ENCODE data around the gene APOBEC3G.
A peak's percentile ranks its signal among the peaks of the same experiment; 100 is the strongest.
"Not testable (repeated sequence)": the region's sequence is repeated elsewhere in the genome, so short reads cannot be mapped to it uniquely, and the experiment has no call there.

Gene APOBEC3G

DNA sequence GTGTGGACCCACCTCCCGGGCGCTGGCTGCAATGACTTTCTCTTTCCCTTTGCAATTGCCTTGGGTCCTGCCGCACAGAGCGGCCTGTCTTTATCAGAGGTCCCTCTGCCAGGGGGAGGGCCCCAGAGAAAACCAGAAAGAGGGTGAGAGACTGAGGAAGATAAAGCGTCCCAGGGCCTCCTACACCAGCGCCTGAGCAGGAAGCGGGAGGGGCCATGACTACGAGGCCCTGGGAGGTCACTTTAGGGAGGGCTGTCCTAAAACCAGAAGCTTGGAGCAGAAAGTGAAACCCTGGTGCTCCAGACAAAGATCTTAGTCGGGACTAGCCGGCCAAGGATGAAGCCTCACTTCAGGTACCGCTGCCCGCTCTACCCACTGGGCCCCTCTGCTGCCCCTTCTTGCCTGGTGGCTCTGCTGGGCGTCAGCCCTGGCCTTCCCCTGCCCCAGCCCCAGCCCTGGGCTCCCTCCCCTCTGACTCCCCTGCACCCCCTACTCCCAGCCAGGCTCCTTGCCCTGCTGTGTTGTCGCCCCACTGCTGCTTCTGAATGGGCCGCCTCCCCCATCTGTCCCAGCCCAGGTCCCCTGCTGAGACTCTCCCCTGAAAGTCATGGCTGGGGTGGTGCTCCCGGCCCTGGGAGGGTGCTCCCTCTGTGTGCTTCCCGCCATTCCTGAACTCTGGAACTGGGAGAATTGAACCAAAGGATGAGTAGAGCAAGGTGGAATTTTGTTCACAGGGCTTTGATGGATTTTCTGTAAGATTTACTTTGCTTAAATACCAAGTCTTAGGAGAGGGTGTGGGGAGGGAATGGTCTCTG lies at the start of gene APOBEC3G:
Gene APOBEC3G (plus strand): TSS at position 250 of the 815 bp plus-strand sequence. CDS start 87 bp downstream, at position 337.
- H3K36me3 ChIP-seq (replicated peaks); in situ Hi-C loops (cut with HindIII; ENCODE audit: low pct_ligation_motif_present, low sequenced_read_pairs); H3K27me3 ChIP-seq (replicated peaks); H3K27ac ChIP-seq: not testable (repeated sequence)
- H3K4me3 ChIP-seq (ENCODE audit: low read depth, low read length) = peak within 1 kb of the TSS; percentile 42
- peak; percentile 40 for DNase-seq

DNA sequence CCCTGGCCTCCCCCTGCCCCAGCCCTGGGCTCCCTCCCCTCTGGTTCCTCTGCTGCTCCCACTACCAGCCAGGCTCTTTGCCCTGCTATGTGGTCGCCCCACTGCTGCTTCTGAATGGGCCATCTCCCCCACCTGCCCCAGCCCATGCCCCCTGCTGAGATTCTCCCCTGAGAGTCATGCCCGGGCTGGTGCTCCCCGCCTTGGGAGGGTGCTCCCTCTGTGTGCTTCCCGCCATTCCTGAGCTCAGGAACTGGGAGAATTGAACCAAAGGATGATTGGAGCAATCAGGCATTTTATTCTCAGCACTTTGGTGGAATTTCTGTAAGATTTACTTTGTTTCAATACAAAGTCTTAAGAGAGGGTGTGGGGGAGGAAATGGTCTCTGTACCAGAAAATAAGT lies 49.4 kb upstream of the APOBEC3G start:
- Histone ChIP-seq H3K4me3 (ENCODE audit: low read depth, low read length) (no peak overlapping the region), H3K27ac (no peak overlapping the region), H3K36me3 (replicated peaks) (peaks cover 3% of the 10 kb centered on the region), H3K27me3 (replicated peaks) (no peaks in the 10 kb centered on the region)
- no peak for DNase-seq
- TF ChIP-seq, protein P1, sequence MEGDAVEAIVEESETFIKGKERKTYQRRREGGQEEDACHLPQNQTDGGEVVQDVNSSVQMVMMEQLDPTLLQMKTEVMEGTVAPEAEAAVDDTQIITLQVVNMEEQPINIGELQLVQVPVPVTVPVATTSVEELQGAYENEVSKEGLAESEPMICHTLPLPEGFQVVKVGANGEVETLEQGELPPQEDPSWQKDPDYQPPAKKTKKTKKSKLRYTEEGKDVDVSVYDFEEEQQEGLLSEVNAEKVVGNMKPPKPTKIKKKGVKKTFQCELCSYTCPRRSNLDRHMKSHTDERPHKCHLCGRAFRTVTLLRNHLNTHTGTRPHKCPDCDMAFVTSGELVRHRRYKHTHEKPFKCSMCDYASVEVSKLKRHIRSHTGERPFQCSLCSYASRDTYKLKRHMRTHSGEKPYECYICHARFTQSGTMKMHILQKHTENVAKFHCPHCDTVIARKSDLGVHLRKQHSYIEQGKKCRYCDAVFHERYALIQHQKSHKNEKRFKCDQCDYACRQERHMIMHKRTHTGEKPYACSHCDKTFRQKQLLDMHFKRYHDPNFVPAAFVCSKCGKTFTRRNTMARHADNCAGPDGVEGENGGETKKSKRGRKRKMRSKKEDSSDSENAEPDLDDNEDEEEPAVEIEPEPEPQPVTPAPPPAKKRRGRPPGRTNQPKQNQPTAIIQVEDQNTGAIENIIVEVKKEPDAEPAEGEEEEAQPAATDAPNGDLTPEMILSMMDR (IDR thresholded peaks at IDR 0.05; ENCODE audit: low read depth, low read length, missing control alignments) = no peak
- in situ Hi-C loops (cut with HindIII; ENCODE audit: low pct_ligation_motif_present, low sequenced_read_pairs) = no loop called here

DNA sequence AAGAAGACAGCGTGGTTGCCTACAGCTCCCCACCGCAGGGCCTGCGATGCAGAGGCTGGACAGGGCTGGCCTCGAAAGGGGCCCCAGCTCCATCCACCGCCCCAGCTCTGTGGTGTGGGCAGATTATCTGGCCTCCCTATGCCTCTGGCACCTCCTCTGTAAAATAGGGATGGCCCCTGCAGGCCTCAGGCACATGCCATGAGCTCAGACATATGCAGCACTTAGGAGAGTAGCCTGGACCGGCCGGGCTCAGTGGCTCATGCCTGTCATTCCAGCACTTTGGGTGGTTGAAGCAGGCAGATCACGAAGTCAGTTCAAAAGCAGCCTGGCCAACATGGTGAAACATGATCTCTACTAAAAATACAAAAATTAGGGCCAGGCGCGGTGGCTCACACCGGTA lies 48.8 kb upstream of the APOBEC3G start:
- TF ChIP-seq, protein P1 (IDR thresholded peaks at IDR 0.05; ENCODE audit: low read depth, low read length, missing control alignments) = no peak
- in situ Hi-C loops (cut with HindIII; ENCODE audit: low pct_ligation_motif_present, low sequenced_read_pairs) = no loop called here
- H3K36me3 ChIP-seq (replicated peaks) = peaks cover 3% of the 10 kb centered on the region

DNA sequence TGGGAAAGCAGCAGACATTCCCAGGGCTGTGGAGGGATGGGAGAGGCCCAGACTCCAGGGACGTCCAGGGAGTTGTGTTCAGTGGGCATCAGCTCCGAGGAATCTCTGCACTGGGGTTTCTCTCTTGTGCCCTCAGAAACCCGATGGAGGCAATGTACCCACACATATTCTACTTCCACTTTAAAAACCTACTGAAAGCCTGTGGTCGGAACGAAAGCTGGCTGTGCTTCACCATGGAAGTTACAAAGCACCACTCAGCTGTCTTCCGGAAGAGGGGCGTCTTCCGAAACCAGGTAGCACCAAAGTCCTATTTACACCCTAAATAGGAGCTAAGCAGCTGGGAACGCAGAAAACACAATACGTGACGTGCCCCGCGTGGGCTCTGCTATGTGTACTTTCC lies 47.8 kb upstream of the APOBEC3G start:
- no peak overlapping the region for H3K27ac ChIP-seq
- no peak overlapping the region for H3K4me3 ChIP-seq (ENCODE audit: low read depth, low read length)
- TF ChIP-seq, protein P1 (IDR thresholded peaks at IDR 0.05; ENCODE audit: low read depth, low read length, missing control alignments) = no peak
- DNase-seq = no peak
- in situ Hi-C loops (cut with HindIII; ENCODE audit: low pct_ligation_motif_present, low sequenced_read_pairs) = no loop called here
- no peaks in the 10 kb centered on the region for H3K36me3 ChIP-seq (replicated peaks)
- H3K27me3 ChIP-seq (replicated peaks) = no peaks in the 10 kb centered on the region

More for the DNA sequence above, 48.8 kb upstream of the APOBEC3G start:
- Histone ChIP-seq H3K27ac (no peak overlapping the region), H3K4me3 (ENCODE audit: low read depth, low read length) (no peak overlapping the region), H3K27me3 (replicated peaks) (no peaks in the 10 kb centered on the region)
- DNase-seq = no peak

DNA sequence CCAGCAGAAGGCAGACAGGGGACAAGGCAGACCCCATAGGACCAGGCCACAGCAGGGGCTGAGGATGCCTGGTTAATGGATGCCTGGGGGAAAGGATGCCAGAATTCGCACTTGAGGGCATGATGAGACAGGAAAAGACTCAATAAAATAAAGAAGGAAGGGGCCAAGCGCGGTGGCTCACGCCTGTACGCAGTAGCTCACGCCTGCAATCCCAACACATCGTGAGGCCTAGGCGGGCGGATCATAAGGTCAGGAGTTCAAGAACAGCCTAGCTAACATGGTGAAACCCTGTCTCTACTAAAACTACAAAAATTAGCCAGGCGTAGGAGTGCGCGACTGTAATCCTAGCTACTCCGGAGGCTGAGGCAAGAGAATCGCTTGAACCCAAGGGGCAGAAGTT lies 46.4 kb upstream of the APOBEC3G start:
- DNase-seq = no peak
- TF ChIP-seq, protein P1 (IDR thresholded peaks at IDR 0.05; ENCODE audit: low read depth, low read length, missing control alignments) = no peak
- in situ Hi-C loops (cut with HindIII; ENCODE audit: low pct_ligation_motif_present, low sequenced_read_pairs) = no loop called here
- H3K36me3 ChIP-seq (replicated peaks) = no peaks in the 10 kb centered on the region
- no peak overlapping the region for H3K4me3 ChIP-seq (ENCODE audit: low read depth, low read length)
- H3K27ac ChIP-seq = no peak overlapping the region
- no peaks in the 10 kb centered on the region for H3K27me3 ChIP-seq (replicated peaks)

DNA sequence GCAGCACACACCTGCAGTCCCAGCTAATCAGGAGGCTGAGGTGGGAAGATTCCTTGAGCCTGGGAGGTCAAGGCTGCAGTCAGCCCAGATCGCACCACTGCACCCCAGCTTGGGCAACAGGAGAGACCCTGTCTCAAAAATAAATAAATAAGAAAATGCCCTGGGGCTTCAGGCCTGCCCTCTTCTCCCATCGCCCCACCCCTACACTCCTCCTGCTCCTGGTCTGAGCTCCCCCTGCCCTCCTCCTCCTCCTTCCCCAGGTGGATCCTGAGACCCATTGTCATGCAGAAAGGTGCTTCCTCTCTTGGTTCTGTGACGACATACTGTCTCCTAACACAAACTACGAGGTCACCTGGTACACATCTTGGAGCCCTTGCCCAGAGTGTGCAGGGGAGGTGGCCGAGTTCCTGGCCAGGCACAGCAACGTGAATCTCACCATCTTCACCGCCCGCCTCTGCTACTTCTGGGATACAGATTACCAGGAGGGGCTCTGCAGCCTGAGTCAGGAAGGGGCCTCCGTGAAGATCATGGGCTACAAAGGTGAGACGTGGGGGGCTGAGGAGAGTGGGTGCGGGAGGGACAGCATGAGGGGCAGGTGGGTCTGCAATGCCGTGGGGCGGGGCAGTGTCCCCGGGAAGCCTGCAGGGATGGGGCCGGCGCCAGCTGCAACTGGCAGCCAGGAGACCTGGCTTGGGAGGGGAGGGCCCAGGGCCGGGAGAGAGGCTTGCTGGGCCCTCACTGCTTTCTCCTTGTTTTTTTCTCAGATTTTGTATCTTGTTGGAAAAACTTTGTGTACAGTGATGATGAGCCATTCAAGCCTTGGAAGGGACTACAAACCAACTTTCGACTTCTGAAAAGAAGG lies 45.4 kb upstream of the APOBEC3G start:
- H3K27me3 ChIP-seq (replicated peaks); H3K4me3 ChIP-seq (ENCODE audit: low read depth, low read length); in situ Hi-C loops (cut with HindIII; ENCODE audit: low pct_ligation_motif_present, low sequenced_read_pairs); DNase-seq; H3K27ac ChIP-seq; H3K36me3 ChIP-seq (replicated peaks): not testable (repeated sequence)

DNA sequence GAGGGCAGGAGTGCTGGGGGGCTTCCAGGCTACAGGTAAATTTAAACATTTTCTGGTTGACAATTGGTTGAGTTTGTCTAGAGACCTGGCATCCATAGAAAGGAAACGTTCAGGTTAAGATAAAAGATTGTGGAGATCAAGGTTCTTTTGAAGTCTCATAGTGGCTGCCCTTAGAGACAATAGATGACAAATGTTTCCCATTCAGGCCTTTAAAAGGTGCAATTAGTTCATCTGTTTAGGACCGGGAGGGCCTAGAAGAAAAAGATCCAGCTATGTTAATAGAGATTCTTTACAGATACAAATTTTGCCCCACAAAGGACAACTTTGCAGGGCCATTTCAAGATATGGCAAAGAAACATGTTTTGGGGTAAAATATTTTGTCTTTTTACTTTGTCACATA lies 40.0 kb upstream of the APOBEC3G start:
- H3K27ac ChIP-seq; H3K36me3 ChIP-seq (replicated peaks); H3K4me3 ChIP-seq (ENCODE audit: low read depth, low read length); H3K27me3 ChIP-seq (replicated peaks); DNase-seq; in situ Hi-C loops (cut with HindIII; ENCODE audit: low pct_ligation_motif_present, low sequenced_read_pairs): not testable (repeated sequence)

Data from brain microvascular endothelial cell (primary cell).